Loucy (cell line): ENCODE measurements around the gene MAB21L4.

Experiments
- CTCF ChIP-seq: fragments of 200-600 bp; sonication (generic); conservative IDR thresholded peaks from 2 replicates; pipeline ENCODE4 v1.5.1; 2014; ENCODE audit warnings: mild to moderate bottlenecking, antibody characterized with exemption, low read length
- EZH2phosphoT487 ChIP-seq: fragments of 200-600 bp; IDR thresholded peaks from 2 replicates; pipeline ENCODE4 v1.6.1; 2018; ENCODE audit warnings: antibody characterized with exemption, mild to moderate bottlenecking, moderate library complexity, borderline replicate concordance

- TF ChIP-seq CTCF = no peak
- TF ChIP-seq EZH2phosphoT487 = no peak
Measured at GRCh38 chr2:240891492-240892340, 4.2 kb downstream of the MAB21L4 start.
